Endothelial cell of hepatic sinusoid (primary cell): ENCODE measurements around the gene MAPKAP1.
"Not testable (repeated sequence)": the region's sequence is repeated elsewhere in the genome, so short reads cannot be mapped to it uniquely, and the experiment has no call there.

Experiments used
- in situ Hi-C: cut with HindIII; loops from 2 replicates; pipeline ENCODE4 v1.10.0; 2017; ENCODE audit warnings: low sequenced_read_pairs

MAPKAP1 gene

DNA sequence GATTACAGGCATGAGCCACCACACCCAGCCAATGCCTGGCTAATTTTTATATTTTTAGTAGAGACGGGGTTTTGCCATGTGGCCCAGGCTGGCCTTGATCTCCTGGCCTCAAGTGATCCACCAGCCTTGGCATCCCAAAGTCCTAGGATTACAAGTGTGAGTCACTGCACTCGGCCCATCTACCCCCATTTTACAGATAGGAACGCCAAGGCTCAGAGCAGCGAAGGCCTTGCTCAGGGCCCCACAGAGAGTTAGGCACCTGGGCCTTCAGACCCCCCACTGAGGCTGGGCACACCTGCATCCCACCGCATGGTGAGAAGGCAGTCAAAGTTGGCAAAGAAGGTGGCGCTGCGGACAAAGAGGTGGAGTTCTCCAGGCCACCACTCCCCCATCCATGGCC is 302.3 kb downstream of the MAPKAP1 start:
- in situ Hi-C loops = no loop called here

DNA sequence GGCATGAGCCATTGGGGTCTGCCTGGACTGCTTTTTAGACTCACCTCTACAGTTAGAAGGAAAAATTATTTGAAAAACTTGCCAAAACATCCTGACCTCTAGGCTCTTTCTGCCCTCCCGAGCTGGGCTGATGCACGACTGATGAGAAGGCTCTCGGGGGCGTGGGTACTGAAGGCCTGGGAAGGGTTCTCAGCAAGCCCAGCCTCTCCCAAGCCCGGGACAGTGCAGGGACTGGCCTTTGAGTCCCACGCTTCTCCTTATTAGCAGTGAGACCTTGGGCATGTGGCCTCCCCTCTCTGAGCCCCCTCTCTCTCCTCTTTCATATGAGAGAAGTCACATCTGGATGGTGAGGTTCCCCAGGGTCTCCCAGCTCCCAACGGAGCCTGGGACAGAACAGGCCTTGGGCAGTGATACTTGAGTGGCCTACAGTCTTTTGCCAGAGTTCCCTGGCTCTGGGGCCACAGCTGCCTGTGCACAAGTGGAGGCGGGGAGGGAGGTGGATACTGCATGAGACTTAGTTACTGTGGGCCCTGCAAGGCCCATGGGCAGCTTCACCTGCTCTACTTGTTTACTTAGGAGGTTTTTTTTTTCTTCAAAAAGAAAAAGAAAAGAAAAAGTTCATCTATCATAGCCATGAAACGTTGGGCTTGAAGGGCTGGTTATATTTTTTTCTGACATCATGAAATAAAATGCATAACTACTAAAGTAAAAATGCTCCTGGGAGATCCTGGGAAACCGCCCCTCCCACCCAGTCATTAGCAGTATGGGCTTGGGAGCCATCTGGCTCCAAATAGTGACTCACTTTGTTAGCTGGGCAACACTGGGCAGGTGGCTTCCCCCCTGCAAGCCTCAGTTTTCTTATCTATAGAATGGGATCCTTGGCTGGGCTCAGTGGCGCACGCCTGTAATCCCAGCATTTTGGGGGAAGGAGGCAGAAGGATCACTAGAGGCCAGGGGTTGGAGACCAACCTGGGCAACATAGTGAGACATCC is 306.0 kb downstream of the MAPKAP1 start:
- in situ Hi-C loops = no loop called here

DNA sequence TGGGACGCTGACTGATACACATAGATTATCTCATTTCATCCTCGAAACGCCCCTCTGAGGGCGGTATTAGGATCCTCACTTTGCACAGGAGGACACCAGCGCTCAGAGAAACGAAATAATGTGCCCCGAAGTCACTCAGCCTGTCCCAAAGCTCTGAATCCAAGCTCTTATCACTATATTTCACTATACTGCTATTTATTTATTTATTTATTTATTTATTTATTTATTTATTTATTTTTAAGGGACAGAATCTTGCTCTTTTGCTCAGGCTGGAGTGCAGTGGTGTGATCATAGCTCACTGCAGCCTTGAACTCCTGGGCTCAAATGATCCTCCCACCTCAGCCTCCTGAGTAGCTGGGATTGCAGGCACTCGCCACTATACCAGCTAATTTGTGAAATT is 306.8 kb downstream of the MAPKAP1 start:
- in situ Hi-C loops = not testable (repeated sequence)

DNA sequence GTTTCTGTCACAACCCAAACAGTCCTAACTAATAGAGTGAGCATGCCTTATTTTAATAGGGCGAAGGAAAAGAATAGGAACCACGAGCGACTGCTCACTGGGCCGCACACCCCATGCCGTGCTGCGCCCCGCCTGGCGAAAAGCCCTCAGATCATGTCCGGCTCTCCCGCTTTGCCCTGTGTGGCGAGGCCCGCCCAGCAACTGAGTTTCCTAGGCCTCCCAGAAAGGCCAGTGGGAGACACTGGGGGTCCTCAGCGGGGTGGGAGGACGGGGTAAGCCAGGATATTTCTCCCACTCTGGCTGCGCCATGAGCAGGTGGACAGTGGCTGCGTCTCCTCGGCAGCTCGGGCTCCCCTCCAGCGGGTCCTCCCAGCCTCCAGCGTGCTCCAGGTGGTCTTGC is 307.3 kb downstream of the MAPKAP1 start:
- in situ Hi-C loops = no loop called here

DNA sequence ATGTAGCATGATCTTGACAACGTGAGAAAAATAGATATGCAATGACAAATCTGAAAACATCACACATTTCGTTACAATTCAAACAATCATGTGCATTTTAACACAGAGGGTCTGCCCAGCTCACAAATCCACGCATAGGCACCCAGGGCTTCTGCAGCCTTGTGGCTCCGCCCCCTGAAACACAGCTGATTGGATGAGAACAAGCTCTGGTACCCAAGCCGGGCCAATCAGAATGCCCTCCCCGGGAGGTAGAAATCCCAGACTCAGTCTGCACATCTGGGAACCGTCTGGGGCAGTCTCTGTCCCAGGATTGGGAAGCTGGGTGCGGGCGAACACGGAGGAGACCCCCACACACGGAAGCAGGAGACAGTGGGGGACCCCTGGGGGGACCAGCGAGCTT is 307.8 kb downstream of the MAPKAP1 start:
- in situ Hi-C loops = no loop called here

DNA sequence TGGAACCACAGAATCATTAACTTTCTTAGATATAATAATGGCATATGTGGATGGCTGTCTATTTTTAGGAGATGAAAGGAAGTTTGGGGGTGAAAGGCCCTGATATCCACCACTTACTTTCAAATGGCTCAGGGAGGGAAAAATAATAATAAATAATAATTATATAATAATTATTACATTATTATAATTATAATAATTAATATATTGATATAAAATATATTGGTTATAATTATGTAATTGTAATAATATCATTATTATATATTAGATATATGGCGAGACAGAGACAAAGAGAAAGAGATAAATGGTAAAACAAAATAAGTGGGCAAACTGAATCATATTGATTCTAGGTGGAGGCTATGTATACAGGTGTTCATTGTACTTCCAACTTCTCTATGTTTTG is 308.8 kb downstream of the MAPKAP1 start:
- in situ Hi-C loops = no loop called here

DNA sequence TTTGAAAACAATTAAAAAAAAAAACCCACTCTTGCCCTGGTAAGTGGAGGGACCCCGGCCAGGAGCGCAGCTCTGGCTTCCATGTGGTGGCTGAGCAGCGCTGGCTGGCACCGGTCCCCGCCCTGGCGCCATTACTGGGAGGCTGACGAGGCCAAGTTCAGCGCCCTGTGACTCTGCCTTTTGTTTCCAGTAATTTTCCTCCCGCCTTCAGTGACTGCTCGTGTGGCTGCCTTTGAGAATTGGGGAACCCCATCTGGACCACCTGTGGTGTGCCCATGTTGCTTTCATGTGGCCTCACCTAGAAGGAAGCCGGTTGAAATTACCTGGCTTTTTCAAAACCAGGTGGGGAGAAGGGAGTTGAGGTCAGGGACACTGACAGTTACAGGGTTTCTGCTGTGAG is 309.3 kb downstream of the MAPKAP1 start:
- in situ Hi-C loops = no loop called here

DNA sequence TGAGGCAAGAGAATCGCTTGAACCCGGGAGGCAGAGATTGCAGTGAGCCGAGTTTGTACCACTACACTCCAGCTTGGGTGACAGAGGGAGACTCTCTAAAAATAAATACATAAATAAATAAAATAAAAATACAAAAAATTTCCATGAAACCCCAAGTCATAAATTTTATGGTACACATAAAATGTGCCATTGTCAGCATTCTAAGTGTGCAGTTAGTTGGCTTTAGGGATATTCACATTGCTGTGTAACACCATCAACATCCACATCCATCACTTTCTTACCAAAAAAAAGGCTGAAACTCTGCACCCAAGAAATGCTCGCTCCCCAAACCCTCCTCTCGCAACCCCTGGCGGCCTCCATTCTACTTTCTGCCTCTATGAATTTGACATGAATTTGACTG is 310.2 kb downstream of the MAPKAP1 start:
- in situ Hi-C loops = no loop called here

DNA sequence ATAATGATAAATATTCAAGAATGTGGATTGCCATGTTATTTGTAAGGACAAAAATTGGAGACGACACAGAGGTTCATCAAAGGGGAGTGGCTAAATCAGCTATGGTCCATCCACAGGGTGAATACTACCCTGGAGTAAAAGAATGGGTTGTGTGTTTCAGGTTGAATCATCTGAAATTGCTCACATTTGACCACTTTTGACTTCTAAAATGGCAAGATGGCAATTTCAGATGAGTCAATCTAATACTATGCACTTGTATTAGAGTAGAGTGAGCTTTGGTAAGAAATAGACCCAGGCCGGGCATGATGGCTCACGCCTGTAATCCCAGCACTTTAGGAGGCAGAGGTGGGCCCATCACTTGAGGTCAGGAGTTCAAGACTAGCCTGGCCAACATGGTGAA is 313.6 kb downstream of the MAPKAP1 start:
- in situ Hi-C loops = no loop called here

DNA sequence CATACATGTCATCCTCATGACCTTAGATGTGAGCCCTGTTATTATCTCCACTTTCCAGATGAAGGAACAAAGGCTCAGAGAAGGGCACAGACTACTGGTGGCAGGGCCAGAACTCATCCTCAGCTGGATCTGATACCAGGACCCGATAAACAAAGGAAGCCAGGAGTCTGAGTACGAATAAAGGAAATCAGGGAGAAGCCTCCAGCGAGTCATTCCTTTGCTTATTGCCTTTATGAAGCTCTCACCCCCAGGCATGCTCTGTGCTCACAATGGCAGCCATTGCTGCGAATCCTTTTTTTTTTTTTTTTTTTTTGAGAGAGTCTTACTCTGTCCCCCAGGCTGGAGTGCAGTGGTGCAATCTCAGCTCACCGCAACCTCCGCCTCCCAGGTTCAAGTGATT is 315.3 kb downstream of the MAPKAP1 start:
- in situ Hi-C loops = no loop called here

DNA sequence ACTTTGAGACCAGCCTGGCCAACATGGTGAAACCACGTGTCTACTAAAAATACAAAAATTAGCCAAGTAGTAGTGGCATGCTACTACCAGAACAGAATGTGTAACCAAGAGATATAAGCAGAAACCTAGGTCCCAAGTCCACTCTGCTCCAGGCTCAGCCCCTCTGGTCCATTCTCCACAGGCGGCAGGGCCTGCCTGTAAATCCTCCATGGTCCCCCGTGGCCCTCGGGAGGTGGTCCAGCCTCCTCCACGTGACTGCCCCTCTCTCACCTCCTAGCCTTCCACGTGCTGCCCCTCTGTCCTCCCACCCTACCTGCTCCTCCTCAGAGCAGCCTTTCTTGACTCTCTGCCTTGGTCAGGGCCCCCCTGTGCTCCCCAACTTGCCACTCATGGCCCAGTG is 318.0 kb downstream of the MAPKAP1 start:
- in situ Hi-C loops = no loop called here

DNA sequence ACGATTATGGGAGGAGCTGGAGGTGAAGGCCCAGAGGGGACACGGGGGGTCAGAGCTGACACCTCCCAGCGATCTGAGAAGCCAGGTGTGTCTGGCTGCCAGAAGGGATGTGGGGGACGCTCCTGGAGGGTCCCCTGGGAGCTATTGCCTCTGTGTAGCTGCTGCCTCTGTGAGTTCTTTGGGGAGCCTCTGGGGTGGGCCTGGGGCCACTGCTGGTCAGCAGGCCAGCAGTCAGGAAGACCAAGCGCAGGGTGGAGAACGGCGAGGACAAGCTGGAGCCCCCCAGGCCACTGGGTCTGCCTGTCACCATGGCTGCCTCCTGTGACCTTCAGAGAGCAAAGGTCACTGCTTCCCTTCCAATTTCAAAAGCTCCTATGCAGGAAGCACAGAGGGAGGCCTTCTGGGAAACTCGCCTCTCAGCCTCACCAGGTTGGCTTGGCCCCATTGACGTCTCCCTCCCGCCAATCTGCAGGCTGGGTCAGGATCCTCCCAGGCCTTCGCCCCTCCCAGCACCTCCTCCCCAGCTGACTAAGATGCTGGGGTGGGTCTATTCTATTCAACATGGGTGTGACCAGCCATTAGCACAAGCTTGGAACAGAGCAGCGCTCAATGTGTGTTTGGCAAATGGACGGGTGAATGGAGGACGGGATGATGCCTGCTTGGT is 319.0 kb downstream of the MAPKAP1 start:
- in situ Hi-C loops = no loop called here
